GM19328 (cell line): Measurements from ENCODE around the gene DHRSX.
"Not testable (repeated sequence)": the region's sequence is repeated elsewhere in the genome, so short reads cannot be mapped to it uniquely, and the experiment has no call there.

Experiments used
- ATAC-seq: cut with Tn5 transposase; IDR thresholded peaks from one replicate; pipeline ENCODE4 v1.9.1; 2021; ENCODE audit warnings: mild to moderate bottlenecking, moderate library complexity; ENCODE audit not compliant: unreplicated experiment

DHRSX gene

DNA sequence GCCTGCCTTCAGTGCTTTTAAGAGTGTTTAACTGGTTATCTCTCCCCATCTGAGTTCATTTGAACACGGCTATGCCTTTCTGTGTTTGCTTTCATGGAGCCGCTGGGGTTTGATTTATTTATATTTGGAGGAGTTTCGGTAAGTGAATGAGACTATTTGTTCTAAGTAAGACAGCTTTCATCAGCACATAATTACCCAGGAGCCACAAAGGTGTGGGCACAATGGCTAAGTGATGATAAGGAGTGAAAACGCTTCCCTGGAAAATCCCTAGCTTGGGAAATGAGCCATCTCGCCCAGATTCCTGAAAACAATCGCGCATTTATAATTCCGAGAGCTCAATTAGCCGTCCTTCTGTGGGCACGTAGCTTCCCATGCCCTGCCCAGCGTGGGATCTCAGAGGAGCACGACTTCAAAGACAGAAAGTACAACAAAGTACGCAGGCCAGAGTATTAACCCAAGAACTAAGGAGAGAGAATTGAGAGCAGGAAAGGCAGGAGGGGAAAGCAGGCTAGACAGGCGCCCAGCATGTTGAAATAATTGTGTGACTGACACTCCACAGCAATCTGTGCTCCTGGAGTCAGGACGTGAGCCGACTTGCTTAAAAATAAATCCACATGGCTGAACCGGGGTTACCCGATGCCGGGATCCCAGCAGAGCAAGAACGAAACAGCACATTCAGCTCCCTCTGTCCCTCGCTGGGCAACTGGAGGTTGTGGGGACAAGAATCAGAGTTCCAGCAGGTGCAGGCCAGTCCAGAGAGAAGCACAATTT is 99.0 kb downstream of the DHRSX start:
- no peak for ATAC-seq

DNA sequence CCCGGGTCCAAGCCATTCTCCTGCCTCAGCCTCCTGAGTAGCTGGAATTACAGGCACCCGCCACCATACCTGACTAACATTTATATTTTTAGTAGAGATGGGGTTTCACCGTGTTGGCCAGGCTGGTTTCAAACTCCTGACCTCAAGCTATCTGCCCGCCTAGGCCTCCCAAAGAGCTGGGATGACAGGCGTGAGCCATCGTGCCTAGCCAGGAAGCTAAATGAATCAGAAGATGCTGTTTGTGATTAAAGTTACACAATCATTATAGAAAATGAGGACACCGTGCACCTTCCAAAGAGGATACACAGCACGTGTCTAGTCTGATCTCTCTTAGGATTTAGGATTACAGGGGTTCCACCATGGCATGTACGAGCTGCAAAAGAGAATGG is 99.6 kb downstream of the DHRSX start:
- no peak for ATAC-seq

DNA sequence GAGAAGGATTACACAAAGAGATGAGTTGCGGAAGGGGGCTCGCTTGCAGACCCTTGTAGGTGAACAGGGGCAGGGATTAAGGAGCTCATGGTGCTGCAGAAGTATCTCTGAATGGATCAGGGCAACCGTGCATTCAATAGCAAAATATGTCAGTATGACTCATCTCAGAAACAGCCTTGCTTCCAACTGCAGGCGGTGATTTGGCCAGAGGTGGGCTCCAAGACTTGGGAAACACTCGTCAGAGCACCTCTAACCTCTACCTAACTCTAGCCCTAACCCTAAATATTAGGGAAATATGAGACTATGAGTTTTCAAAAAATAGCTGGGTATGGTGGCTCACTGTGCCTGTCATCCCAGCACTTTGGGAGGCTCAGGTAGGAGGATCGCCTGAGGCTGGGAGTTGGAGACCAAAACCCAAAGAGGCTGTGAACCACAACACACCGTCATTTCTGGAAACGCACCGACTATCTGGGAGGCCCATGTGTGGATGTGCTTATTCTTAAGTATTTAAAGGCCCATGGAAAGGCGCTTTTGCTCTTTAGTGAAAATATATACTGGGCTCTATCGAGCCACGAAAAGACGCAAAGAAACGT is 102.6 kb downstream of the DHRSX start:
- ATAC-seq, result no peak

DNA sequence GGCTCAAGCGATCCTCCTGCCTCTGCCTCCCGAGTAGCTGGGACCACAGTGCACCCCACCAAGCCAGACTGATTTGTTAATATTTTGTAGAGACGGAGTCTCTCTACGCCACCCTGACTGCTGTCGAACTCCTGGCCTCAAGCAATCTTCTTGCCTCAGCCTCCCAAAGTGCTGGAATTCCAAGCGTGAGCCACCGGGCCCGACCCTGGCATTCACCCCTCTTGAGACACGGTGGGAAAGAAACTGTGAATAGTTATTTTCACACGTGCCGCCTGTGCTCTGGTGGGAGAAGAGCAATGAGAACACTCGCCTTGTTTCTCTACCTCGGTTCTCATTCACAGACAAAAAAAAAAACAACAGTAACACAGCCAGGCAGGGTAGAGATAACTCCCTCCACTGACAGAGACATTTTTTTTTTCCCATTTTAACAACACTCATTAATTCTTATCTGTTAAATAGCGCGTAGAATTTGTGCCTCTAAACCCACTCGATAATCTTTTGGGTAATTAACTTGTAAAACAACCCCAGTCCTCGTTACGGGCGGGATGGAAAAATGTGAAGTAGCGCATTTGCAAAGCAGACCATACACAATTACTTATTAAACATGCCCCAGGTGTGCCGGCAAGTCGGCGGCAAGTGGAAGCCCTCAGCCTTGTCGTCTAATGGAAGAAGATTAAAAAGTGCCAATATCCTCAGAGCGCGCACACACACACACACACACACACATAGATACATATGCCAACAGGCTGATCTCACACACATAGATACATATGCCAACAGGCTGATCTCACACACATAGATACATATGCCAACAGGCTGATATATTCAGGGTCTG is 103.3 kb downstream of the DHRSX start:
- ATAC-seq, result no peak

DNA sequence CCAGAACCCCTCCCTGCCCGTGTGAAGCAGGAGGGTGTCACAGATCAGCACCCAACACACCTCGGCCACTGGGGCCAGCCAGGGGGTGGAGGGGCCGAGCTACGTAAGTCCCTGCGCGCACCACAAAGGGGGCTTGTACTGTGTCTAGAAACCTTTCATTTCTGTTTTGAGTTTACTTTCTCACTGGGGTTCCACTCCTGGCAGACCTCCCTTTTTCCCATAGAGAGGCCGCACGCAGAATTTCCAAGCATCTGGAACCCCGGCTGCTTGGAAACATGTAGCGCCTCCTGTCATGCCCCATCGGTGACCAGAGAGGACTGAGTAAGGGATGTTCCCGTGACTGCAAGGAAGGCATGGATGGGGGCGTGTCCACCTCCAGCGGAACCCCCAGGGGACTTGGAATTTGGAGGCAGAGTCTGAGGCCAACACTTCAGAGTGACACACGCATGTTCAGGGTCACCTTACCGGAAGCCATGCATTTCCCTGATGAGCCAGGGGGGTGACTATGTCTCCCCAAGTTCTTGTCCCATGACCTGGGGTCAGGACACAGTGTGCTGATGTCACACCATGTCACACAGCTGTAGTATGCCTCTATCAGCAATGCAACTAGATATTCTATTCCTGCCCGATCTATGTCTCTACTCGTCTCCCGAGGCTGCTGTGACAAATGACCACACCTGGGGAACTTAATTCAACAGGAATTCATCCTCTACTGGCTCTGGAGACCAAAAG is 105.3 kb downstream of the DHRSX start:
- no peak for ATAC-seq

DNA sequence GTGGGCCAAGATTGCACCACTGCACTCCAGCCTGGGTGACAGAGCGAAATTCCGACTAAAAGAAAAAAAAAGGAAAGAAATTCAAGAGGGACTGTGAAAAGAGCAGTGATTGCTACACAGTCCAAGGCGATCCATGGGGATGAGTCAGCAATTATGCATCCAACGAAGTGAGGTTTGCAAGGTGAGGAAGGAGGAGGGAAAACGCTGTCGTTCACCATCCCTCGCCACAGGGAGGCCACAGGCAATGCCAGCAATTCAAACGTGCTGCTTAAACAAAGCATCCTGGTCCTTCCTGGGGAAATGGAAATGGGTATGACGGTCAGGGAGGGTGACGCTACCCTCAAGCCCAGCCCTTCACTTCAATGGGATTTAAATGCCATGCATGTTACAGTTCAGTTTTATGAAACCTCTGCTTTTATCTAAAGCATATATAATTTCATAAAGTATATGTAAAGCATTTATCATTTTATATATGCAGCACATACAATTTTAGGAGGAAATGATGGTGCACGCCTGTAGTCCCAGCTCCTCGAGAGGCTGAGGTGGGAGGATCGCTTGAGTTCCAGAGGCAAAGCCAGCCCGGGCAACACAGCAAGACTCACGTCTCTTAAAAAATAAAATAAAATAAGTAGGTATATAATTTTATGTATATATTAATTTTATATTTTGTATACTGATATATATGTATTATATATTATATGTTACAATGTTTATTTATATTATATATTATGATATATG is 108.7 kb downstream of the DHRSX start:
- no peak for ATAC-seq

DNA sequence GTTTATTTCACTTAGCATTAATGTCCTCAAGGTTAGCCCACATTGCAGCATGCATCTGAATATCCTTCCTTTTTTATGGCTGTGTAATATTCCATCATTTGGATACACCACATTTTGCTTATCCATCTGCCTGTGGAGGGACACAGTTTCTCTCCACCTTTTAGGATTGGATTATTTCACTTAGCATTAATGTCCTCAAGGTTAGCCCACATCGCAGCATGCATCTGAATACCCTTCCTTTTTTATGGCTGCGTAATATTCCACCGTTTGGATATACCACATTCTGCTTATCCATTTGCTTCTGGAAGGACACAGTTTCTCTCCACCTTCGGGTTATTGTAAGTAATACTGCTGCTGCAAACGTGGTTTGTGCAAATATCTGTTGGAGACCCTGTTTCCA is 110.0 kb downstream of the DHRSX start:
- ATAC-seq, result no peak

DNA sequence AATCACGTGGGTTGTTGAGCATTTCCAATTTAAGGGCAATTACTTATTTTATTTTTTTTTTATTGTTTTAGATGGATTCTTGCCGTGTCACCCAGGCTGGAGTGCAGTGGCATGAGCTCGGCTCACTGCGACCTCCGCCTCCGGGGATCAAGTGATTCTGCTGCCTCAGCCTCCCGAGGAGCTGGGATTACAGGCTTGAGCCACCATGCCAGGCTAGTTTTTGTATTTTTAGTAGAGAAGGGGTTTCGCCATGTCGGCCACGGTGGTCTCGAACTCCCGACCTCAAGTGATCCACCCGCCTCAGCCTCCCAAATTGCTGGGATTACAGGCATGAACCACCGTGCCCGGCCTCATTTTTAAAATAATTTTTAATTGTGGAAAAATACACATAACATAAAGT is 111.0 kb downstream of the DHRSX start:
- not testable (repeated sequence) for ATAC-seq

DNA sequence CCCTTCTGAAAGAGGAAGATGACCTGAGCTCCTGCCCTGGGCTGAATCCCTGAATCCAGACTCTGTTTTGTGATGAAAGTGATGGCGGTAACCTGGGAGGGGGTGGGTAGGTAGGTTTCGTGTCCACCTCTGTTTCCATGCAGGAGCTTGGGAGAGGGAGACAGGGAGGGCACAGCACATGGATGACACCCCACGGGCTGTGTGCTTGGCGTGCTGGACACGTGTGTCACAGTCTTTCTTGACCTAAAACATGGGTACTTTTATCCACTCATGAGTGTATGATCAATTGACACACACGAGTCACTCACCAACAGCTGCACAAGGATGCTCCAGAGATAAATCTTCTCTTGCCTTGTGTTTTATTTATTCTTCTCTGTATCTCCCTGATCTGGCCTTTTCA is 111.5 kb downstream of the DHRSX start:
- ATAC-seq, result no peak

DNA sequence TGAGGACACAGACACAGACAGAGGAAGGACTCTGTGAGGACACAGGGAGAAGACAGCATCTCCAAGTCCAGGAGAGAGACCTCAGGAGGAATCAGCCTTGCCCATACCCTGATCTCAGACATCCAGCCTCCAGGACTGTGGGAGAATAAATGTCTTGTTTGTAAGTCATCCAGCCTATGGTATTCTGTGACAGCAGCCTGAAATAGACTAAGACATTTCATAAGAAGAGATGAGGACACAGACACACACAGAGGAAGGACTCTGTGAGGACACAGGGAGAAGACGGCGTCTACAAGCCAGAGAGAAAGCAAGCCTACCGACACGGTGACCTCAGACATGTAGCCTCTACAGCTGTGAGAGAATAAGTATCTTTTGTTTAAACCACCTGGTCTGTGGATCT is 112.1 kb downstream of the DHRSX start:
- no peak for ATAC-seq

DNA sequence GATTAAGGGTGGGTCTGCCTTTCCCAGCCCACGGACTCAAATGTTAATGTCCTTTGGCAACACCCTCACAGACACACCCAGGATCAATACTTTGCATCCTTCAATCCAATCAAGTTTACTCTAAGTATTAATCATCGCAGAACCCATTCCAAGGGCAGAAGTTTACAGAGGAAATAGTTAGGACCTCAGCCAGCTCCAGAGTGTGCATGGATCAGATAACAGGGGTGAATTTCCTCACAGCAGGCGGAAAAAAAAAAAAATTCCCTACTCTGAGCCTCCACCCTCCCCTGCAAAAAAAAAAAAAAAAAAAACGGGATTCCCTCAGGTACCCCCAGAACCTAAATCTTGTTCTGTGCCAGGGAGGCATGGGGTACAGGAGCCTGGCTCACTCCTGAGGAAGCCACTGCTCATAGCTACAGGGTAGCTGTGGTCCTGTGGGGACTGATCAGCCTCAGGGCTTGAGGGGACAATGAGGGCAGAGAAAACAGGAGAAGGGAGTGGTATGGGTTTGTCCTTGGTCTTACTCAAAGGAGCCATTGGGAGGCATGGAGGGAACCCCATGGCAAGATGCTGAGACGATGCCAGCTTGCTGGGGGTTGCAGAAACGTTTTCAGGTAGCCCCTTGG is 113.0 kb downstream of the DHRSX start:
- no peak for ATAC-seq

DNA sequence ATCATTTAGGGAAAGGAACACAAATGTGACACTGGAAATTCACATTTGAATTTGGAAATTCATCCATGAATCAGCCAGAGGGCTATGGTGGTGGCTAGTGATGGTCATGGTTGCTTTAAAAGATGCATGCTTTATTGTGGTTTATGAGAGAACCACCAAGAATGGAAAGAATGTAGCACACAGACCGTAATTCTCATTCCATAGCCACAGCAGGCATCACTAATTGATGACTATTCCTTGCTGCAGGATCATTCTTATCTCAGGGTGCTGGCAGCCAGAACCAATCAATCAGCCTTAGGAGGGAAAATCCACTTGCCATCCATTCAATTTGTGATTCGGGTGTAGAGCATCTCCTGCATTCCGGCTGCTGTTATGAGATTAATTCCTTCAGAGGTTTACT is 115.6 kb downstream of the DHRSX start:
- ATAC-seq, result no peak

DNA sequence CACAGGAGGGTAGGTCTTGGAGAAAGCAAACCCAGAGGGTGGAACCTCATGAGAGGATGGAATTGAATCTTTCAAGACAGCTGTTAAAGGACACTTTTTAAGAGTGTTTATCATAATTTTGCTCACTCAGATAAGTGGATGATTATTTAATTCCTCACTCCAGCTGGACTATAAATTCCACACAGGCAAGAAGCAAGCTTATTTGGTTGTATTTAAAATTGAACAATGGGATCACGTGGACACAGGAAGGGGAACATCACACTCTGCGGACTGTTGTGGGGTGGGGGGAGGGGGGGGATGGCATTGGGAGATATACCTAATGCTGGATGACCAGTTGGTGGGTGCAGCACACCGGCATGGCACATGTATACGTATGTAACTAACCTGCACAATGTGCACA is 116.3 kb downstream of the DHRSX start:
- ATAC-seq, result no peak

DNA sequence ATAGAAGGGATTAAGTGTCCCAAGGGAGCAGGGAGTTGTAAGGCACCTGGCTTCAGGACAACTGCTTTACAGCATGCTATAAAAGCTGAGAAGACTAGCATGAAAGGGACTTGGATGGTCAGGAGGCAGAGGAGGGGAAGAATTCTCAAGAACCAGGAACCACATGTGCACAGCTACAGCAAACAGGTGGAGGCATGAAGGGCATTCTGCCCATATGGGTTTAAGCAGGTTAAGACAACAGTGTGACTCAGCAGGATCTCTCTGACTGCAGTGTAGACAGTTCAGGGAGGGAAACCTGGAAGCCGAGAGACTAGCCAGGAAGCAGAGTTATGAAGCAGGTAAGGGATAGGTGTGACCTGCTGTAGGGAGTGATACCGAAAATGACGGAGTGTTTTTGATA is 117.0 kb downstream of the DHRSX start:
- ATAC-seq, result no peak

DNA sequence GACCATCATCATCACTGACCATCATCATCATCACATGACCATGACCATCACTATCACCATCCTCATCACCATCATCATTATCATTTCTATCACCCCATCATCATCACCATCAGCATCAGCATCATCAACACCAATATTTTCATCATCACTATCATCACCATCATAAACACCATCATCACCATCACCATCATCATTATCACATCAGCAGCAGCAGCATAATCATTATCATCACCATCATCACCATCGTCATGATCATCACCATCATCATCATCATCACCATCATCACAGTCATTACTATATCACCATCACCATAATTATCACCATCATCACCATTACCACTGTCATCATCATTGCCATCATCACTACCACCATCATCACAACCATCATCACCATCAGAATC is 117.6 kb downstream of the DHRSX start:
- ATAC-seq, result no peak

DNA sequence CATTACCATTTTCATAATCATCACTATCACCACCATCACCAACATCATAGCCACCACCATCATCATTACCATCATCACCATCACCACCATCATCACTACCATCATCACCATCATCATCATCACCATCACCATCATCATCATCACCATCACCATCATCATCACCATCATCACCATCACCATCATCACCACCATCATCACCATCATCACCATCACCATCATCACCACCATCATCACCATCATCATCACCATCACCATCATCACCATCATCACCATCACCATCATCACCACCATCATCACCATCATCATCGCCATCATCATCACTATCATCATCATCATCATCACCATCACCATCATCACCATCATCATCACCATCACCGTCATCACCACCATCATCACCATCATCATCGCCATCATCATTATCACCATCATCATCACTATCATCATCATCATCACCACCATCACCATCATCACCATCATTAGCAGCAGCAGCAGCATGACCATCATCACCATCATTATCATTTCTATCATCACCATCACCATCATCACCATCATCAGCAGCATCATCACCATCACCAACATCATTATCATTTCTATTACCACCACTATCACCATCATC is 118.2 kb downstream of the DHRSX start:
- ATAC-seq, result not testable (repeated sequence)

DNA sequence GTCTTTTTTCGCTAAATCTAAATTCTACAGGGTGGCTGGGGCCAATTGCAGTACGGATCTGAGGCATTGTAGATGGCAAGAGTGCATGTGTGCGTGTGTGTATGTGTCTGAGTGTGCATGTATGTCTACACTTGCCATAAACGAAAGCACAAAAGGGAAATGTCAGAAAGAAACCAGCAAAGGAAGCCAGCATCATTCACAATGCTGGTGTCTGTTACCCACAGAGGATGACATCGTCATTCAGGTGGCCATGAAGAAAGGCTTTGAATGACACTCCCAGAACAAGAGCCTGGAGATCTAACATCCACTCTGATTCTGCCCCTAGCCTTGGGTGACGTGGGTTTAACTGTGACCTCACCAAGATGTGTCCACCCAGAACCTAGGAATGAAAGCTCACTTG is 124.6 kb downstream of the DHRSX start:
- ATAC-seq, result no peak

DNA sequence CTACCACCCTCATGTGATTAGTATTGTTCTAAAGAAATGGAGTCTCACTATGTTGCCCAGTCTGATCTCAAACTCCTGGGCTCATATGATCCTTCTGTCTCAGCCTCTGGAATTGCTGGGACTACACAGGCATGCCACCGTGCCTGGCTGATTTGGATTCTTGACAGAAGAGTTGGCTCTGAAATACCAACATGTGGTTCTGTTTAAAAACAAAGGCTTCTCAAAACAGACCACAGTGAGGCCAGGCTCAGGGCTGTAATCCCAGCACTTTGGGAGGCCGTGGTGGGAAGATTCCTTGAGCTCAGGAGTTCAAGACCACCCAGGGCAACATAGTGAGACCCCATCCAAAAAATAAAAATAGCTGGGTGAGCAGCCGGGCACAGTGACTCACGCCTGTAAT is 126.7 kb downstream of the DHRSX start:
- ATAC-seq, result no peak

DNA sequence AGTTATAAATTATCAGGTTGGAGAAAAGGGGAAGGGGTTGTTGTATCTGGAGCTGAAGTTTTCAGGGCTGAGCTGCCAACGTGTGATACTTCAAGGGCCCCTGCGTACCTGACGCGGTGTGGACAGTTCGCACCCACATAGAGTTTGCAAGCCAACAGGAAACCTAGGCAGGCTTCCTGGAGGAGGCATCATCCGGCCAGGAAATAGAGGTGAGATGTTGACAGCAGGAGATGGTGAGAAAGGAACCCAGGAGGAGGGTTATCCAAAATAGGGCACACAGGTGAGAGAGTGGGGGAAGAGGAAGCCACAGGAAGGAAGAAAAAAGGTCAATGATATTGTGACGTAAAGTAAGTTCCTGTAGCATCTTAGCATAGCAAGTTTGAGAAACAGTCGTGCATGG is 127.2 kb downstream of the DHRSX start:
- ATAC-seq, result no peak
